Esophagus muscularis mucosa (tissue), 3 donors: Measurements from ENCODE around the gene THAP12.

Experiments
- CTCF ChIP-seq, 3 experiments: fragments of 200-600 bp in 2 of 3; fragments of 450-650 bp in 1 of 3; sonication (generic) in 2 of 3; IDR thresholded peaks; one replicate each; pipeline ENCODE4 v1.5.1; 2017 to 2019; ENCODE audit warnings: antibody characterized with exemption in 3 of 3, mild to moderate bottlenecking in 2 of 3, moderate library complexity in 1 of 3
- POLR2A ChIP-seq: fragments of 450-650 bp; IDR thresholded peaks from one replicate; pipeline ENCODE4 v1.6.1; 2017; ENCODE audit warnings: antibody characterized with exemption, moderate library complexity, mild to moderate bottlenecking, low read depth
- POLR2AphosphoS5 ChIP-seq, 2 donors: sonication (generic); formaldehyde crosslinking; IDR thresholded peaks; one replicate each; pipeline ENCODE4 v1.6.1; 2017; ENCODE audit warnings: antibody characterized with exemption in 2 of 2

- TF ChIP-seq CTCF (IDR thresholded peaks at IDR 0.05) (no peak), POLR2AphosphoS5 (IDR thresholded peaks at IDR 0.05) (no peak), POLR2A (no peak)
Measured at GRCh38 chr11:76321820-76322524, 59.0 kb downstream of the THAP12 start.
